Measurements from ENCODE around the gene RBM14.
"Not testable (repeated sequence)": the region's sequence is repeated elsewhere in the genome, so short reads cannot be mapped to it uniquely, and the experiment has no call there.

Gene RBM14

GRCh38 chr11:66600219-66600618 lies 16.2 kb upstream of the RBM14 start:
- DNase-seq, result no peak

GRCh38 chr11:66600631-66601233 lies 15.7 kb upstream of the RBM14 start:
- no peak for DNase-seq

- DNase-seq, result no peak
Observed at GRCh38 chr11:66603072-66603471, 13.4 kb upstream of the RBM14 start.

GRCh38 chr11:66604155-66604554 lies 12.3 kb upstream of the RBM14 start:
- DNase-seq, result no peak

GRCh38 chr11:66606608-66607007 lies 9.8 kb upstream of the RBM14 start:
- not testable (repeated sequence) for DNase-seq

GRCh38 chr11:66607126-66607834 lies 9.2 kb upstream of the RBM14 start:
- DNase-seq, result no peak

- DNase-seq, result no peak
Observed at GRCh38 chr11:66609721-66610617, 6.5 kb upstream of the RBM14 start.

GRCh38 chr11:66612458-66612857 lies 4.0 kb upstream of the RBM14 start:
- DNase-seq, result no peak

- DNase-seq, result peak; percentile 24
Observed at GRCh38 chr11:66614073-66614472, 2.4 kb upstream of the RBM14 start.

GRCh38 chr11:66617155-66617834 lies 865 bp downstream of the RBM14 start:
- DNase-seq, result peak; percentile 72

GRCh38 chr11:66619080-66619554 lies 2.7 kb downstream of the RBM14 start:
- DNase-seq, result no peak

GRCh38 chr11:66624450-66624849 lies 8.0 kb downstream of the RBM14 start:
- DNase-seq, result no peak

- no peak for DNase-seq
Observed at GRCh38 chr11:66625041-66625751, 8.8 kb downstream of the RBM14 start.

- no peak for DNase-seq
Observed at GRCh38 chr11:66625752-66626149, 9.3 kb downstream of the RBM14 start.

- DNase-seq, result no peak
Observed at GRCh38 chr11:66626382-66626781, 10.0 kb downstream of the RBM14 start.

GRCh38 chr11:66626926-66627325 lies 10.5 kb downstream of the RBM14 start:
- DNase-seq, result no peak

- DNase-seq, result no peak
Observed at GRCh38 chr11:66628061-66628603, 11.7 kb downstream of the RBM14 start.

- no peak for DNase-seq
Observed at GRCh38 chr11:66629356-66629755, 12.9 kb downstream of the RBM14 start.

- DNase-seq, result no peak
Observed at GRCh38 chr11:66631883-66632282, 15.5 kb downstream of the RBM14 start.

- DNase-seq, result no peak
Observed at GRCh38 chr11:66632952-66633351, 16.5 kb downstream of the RBM14 start.

GRCh38 chr11:66636411-66636810 lies 20.0 kb downstream of the RBM14 start:
- DNase-seq, result no peak

- DNase-seq, result no peak
Observed at GRCh38 chr11:66637557-66638176, 21.2 kb downstream of the RBM14 start.
